ENCODE data around the gene C14orf132.
"Not testable (repeated sequence)": the region's sequence is repeated elsewhere in the genome, so short reads cannot be mapped to it uniquely, and the experiment has no call there.

Gene C14orf132

DNA sequence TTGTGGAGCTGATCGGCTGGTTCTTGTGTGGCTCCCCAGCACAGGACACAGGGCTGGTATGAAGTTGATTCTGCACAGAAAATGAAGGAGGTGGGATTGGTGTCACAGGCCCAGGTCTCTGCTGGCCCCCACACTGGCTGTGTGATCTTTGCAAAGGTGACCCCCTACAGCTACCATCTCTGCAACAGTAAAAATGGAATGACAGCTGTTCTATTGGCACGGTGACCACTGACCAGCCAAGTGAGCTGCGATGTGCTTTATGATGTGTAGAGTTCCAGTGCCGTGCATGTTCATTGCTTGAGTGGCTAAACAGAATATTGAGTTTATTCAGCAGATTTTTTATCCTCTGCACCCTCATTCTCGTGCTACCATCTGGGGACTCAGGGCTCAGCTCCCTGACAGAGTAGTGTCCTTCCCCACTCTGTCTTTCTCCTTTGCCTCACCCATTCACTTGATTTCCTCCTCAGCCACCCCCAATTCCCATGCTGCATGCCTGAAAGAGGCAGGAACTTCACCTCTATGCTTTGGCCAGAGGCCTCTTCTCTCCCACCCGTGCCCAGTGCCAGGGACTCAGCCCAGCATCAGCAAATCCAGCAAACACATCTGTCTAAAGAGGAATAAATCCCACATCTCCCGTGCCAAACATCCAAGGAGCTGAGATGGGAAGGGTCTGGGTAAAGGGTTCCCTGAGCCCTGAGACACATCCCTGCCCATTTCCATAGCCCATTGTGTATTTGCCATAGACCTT, 21.2 kb downstream of the C14orf132 start:
- DNase-seq: no peak

GRCh38 chr14:96062010-96062409, 22.8 kb downstream of the C14orf132 start:
- DNase-seq: no peak

- DNase-seq: no peak
These were observed 23.3 kb downstream of the C14orf132 start for GRCh38 chr14:96062506-96062905.

DNA sequence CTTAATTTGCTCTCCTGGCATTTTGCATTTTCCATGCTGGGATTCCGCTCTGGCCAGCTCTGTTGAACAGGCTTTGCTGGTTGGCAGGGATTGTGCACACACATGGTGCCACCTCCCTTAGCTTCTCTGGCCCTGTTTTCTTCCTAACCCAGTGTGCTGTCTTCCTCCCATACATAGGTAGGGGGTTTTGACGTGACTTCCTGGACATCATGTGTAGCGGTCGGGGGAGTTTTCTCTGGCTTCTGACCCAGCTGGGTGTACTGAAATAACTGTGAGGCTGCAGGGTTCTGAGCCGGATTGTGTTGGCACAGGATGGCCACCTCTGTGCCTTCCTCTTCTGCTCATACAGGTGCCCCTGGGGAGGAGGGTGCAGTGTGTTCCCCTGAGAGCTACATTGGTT, 25.7 kb downstream of the C14orf132 start:
- DNase-seq: no peak

GRCh38 chr14:96065661-96066459, 26.7 kb downstream of the C14orf132 start:
- no peak for DNase-seq

DNA sequence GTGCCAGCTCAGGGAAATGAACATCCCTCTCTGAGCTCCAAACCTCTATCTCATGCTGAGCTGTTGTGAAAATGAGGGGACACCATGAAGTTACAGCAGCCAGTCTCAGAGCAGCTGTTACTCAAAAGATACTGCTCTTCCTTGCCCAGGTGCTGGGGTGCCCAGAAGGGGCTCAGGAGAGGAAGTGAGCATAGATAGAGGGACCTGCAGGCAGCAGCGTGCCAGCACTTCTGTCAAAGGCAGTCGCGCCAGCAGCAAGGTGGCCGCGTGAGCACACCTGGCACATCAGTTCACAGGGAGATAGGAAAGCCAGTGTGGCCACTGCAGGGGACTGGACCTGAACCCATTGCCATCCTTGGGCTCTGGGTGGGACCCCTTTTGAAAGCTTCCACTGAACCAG, 27.8 kb downstream of the C14orf132 start:
- no peak for DNase-seq

- DNase-seq: no peak
These were observed 29.1 kb downstream of the C14orf132 start for GRCh38 chr14:96067985-96068930.

DNA sequence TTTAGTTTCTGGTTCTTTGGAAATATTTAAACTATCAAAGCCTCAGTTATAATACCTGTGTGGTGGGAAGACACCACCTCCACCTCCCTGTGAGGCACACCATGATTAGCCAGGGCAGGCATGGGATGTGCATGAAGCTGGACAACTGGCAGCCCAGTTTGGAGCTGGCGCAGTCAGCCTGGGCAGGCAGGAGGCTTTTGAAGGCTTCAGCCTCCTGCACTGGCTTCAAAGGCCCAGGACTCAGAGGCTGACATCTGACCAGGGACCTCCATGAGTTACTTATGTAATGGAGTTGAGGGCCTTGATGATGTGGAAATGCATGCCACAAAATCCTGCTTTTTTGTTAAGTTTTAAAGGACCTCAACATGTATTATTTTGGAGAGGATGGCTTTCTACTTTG, 30.3 kb downstream of the C14orf132 start:
- DNase-seq: no peak

GRCh38 chr14:96071561-96071960, 32.4 kb downstream of the C14orf132 start:
- no peak for DNase-seq

DNA sequence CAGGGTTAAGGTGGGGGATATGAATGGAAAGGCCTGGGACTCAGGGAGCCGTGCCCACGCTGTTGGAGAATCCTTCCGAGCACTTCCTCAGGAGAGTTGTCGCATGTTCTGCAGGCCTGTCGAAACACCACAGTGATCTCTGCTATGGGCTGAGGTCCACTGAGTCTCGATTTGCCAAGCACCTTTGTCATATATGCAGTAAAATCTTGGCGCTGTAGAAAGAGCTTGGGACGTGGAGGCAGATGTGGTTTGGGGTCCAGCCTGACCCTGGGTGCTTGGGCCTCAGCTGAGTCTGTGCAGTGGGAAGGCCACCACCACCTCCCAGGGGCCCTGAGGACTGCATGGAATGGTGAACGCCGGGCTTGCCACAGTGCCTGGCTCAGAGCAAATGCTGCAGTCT, 32.9 kb downstream of the C14orf132 start:
- DNase-seq: no peak

DNA sequence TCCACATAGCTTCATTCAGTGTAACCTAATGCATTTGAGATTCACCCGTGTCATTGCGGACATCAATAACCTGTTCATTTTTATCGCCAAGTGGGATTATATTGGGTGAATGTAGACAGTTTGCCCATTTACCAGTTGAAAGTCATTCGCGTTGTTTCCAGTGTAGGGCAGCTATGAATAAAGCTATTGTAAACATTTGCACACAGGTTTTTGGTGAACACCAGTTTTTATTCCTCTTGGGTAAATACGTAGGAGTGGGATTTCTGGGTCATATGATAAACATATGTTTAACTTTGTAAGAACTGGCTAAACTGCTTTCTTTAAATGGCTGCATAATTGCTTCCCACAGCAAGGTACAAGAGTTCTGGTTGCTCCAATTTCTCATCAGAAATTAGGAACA, 33.6 kb downstream of the C14orf132 start:
- DNase-seq: no peak

DNA sequence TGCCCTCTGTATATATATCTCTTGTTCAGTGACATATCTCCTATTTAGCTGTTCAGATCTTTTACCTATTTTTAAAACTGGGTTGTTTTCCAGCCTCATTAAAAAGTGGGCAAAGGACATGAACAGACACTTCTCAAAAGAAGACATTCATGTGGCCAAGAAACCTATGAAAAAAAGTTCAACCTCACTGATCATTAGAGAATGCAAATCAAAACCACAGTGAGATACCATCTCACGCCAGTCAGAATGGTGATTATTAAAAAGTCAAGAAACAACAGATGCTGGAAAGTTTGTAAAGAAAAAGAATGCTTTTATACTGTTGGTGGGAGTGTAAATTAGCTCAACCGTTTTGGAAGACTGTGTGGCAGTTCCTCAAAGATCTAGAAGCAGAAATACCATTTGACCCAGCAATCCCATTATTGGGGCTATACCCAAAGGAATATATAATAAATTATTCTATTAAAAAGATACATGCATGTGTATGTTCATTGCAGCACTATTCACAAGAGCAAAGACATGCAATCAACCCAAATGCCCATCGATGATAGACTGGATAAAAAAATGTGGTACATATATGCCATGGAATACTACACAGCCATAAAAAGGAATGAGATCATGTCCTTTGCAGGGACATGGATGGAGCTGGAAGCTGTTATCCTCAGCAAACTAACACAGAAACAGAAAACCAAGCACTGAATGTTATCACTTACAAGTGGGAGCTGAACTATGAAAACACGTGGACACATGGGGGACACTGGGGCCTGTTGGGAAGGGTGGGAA, 34.3 kb downstream of the C14orf132 start:
- not testable (repeated sequence) for DNase-seq

DNA sequence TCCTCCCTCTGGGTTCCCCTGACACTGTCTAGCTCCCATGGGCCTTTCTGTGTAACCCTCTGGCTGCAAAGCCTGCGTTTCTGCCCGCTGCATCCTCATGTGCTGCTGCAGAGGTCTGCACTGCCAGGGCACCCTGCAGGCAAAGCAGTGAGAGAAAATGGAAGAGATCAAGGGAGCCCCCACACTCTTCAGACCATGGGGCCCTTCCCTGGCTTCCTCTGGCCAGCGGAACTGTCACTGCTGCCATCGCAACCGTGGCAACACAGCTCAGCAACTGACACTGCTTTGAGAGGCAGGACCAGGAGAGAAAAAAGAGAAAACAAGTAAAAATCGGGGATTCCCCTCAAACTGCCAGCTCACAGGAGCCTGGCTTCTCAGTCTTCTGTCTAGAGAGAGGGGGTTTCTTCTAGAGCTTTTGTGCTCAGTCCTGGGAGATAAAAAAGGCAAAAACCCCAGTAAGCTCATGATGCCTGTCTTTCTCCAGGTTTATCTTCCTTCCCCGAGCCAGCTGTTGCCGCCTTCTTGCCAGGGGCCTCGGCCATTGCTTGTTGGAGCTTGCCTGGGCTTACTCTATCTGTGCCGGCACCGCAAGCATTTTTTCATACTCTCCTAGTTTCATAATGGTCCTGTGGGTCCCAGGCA, 38.9 kb downstream of the C14orf132 start:
- no peak for DNase-seq

DNA sequence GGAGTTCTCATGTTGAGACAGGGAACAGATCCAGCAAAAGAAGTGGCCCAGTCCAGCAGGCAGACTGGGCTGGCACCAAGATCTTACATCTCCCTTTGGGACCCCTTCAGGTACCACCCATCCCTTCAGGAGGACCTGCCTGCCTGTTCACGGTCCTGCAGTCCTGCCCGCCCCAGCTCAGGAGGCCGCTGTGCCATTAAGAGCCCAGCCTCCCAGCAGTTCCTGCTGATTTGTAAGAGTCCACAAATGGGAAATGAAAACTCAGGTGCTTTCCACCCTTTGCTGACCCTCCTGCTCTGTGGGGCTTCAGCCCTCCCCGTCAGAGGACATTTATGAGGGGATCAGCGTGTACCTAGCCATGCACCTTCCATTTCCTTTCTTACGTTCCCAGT, 39.5 kb downstream of the C14orf132 start:
- DNase-seq: no peak

- no peak for DNase-seq
These were observed 39.9 kb downstream of the C14orf132 start for GRCh38 chr14:96079066-96079465.

GRCh38 chr14:96080571-96080970, 41.4 kb downstream of the C14orf132 start:
- DNase-seq: no peak

DNA sequence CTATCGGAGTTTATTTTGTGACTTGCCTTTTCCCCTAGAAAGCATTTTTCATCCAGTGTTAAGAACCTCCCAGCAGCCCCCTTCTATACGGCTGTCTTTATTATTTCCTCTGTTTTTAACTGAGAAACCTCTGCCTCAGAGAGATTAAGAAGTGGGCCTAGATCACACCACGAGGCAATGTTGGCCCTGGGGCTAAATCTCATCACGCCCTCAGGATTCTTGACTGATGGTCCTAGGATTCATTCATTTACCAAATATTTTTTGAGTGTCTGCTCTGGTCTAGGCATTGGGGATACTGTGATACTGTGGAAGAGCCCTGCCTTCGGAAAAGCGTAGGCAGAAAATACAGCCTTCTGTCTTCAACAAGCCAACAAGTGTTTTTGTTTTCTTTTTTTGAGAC, 42.1 kb downstream of the C14orf132 start:
- DNase-seq: no peak

GRCh38 chr14:96081767-96082400, 42.7 kb downstream of the C14orf132 start:
- no peak for DNase-seq

DNA sequence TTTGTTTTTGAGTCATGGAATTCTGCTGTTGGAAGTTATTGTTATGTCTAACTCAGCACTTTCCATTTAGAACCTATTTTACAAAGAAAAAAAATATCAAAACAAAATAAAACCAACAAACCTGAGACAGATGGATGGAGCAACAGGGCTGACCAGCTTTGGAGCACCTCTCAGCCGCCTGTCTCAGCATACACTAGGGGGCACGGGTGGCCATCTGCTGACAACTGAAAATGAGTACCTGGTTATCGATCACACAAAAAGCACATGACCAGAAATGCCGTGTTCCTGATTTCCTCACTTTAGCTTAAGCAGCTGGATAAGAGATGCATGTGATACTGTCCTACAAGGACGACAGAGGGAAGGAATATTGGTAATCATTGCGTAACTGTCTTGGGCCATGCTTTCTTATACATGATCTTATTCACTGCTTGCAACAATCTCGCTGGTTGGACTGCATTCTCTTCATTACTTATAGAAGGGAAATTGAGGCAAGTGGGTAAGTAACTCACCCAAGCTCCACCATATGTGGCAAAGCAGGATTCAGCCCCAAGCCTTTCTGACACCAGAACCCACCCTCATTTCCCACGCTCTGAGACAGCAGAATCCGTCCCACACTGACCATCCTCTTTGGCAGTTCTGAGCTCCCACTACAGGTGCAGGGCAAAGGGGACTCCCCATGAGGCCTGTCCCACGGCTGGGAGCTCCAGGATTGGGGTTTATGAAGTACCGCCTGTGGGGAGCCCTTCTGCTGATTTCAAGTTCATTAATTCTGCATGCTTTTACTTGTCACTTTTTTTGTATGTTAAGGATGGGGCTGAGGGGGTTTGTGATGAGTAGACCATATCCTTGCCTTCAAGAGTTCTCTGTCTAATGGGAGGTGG, 43.5 kb downstream of the C14orf132 start:
- no peak for DNase-seq

- DNase-seq: no peak
These were observed 44.6 kb downstream of the C14orf132 start for GRCh38 chr14:96083667-96084320.

Data from NCI-H226 (cell line).